Measurements from ENCODE around the gene NR2F1. TPM values are rescaled to one million over a fixed set of nuclear protein-coding genes. Genes with fewer than 3 reads are reported as not detected.

NR2F1 gene
- total RNA-seq, 1 experiment from 2014 or later, result not detected

DNA sequence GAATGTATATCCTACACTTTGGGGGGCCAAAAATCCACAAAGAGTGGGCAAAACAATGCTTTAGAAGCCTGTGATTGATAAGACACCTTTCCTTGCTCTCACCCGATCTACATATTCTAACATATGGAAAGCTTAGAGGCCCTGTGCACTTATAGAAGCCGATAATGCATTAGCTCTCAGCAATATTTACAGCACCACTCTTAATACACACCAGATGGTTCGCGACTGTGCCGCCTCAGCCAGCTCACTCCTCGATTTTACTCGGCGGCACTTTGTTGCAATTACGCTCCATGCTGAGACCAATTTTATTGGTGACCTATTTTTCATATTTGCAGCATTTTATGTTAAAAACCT, 18.8 kb downstream of the NR2F1 start:
- Histone ChIP-seq H2BK15ac (ENCODE audit: low read depth, low read length) (no peak overlapping the region), H3K4me2 (ENCODE audit: insufficient read depth, insufficient read length, low read length) (peak overlapping the region; percentile 2), H4K91ac (ENCODE audit: insufficient read length, low read depth, low read length) (no peak overlapping the region), H3T11ph (ENCODE audit: low read length) (no peak overlapping the region), H2AFZ (ENCODE audit: low read length) (no peak overlapping the region), H3K79me2 (ENCODE audit: insufficient read depth, low read length) (no peaks in the 10 kb centered on the region), H3K9ac (ENCODE audit: extremely low read depth, insufficient read length, low read length) (no peak overlapping the region), H2BK120ac (ENCODE audit: low read depth, low read length, poor library complexity, severe bottlenecking) (no peak overlapping the region), H2AK5ac (ENCODE audit: insufficient read length, low read length) (no peak overlapping the region), H3K79me1 (ENCODE audit: insufficient read depth, low read depth, low read length, poor library complexity, severe bottlenecking) (no peaks in the 10 kb centered on the region), H3K4me1 (ENCODE audit: insufficient read depth, low read length) (no peaks in the 10 kb centered on the region), H3K4ac (ENCODE audit: low read depth, low read length) (no peak overlapping the region), H3K9me3 (ENCODE audit: control insufficient read depth, low read depth, low read length) (no peaks in the 10 kb centered on the region), H3K27me3 (ENCODE audit: insufficient read depth, low read length) (peaks cover 94% of the 10 kb centered on the region), H3K27ac (ENCODE audit: insufficient read length, low read depth, low read length) (no peak overlapping the region), H3K23me2 (ENCODE audit: insufficient read length, low read depth, low read length, poor library complexity, severe bottlenecking) (peaks cover 4% of the 10 kb centered on the region), H4K8ac (replicated peaks; ENCODE audit: insufficient read length, low read depth, low read length) (no peak overlapping the region), H2BK20ac (ENCODE audit: low read depth, low read length, poor library complexity, severe bottlenecking) (no peak overlapping the region), H4K5ac (ENCODE audit: insufficient read length, low read depth, low read length) (no peak overlapping the region), H3K23ac (ENCODE audit: insufficient read length, low read depth, low read length) (no peak overlapping the region), H3K56ac (ENCODE audit: insufficient read length, low read depth, low read length) (no peak overlapping the region), H2BK12ac (ENCODE audit: insufficient read length, low read depth, low read length) (no peak overlapping the region), H2BK5ac (ENCODE audit: insufficient read length, low read length) (no peak overlapping the region), H3K14ac (ENCODE audit: insufficient read depth, low read length) (no peak overlapping the region), H3K18ac (ENCODE audit: insufficient read length, low read depth, low read length) (no peak overlapping the region), H4K20me1 (ENCODE audit: control insufficient read depth, insufficient read depth, insufficient read length) (no peaks in the 10 kb centered on the region)
- TF ChIP-seq CTCF (conservative IDR thresholded peaks at IDR 0.05), result no peak
- no peak for DNase-seq
- Mint-ChIP-seq H3K27me3 (ENCODE audit: low read depth) (no peaks in the 10 kb centered on the region), H3K27ac (no peak overlapping the region; a peak in 1 of 7 replicates), H3K4me3 (peak overlapping the region in 1 of 2 experiments; percentile 64; a peak in 2 of 5 replicates), H3K36me3 (ENCODE audit: insufficient read depth in 1 of 3, low read depth in 3 of 3) (no peaks in the 10 kb centered on the region), H3K4me1 (peaks cover 9 to 29% of the 10 kb centered on the region in 2 experiments), H3K9me3 (peaks cover 2 to 13% of the 10 kb centered on the region in 2 experiments; a peak in 3 of 5 replicates)
- WGBS (ENCODE audit: extremely low coverage, insufficient read length, low lambda C conversion rate), result no CpG with 5 or more reads among the region's 9 CpGs
